ENCODE measurements around the gene FUBP3. TPM values are rescaled to one million over a fixed set of nuclear protein-coding genes. Genes with fewer than 3 reads are reported as not detected.

Gene FUBP3
- total RNA-seq, 1 experiment from 2014 or later, result 78.6 TPM

GRCh38 chr9:130624154-130624553 lies 44.8 kb downstream of the FUBP3 start:
- no CpG with 5 or more reads among the region's 4 CpGs for WGBS (ENCODE audit: extremely low coverage, insufficient read length, low lambda C conversion rate)
- Histone ChIP-seq H4K8ac (replicated peaks; ENCODE audit: insufficient read length, low read depth, low read length) (no peak overlapping the region), H2BK12ac (ENCODE audit: insufficient read length, low read depth, low read length) (no peak overlapping the region), H3K4me1 (ENCODE audit: insufficient read depth, low read length) (no peaks in the 10 kb centered on the region; the same call in 1 of the 2 replicates), H2BK20ac (ENCODE audit: low read depth, low read length, poor library complexity, severe bottlenecking) (no peak overlapping the region), H3K27me3 (ENCODE audit: insufficient read depth, low read length) (no peaks in the 10 kb centered on the region), H3K27ac (ENCODE audit: insufficient read length, low read depth, low read length) (no peak overlapping the region), H3K4me2 (ENCODE audit: insufficient read depth, insufficient read length, low read length) (no peak overlapping the region), H3K79me1 (ENCODE audit: insufficient read depth, low read depth, low read length, poor library complexity, severe bottlenecking) (no peaks in the 10 kb centered on the region), H3K23ac (ENCODE audit: insufficient read length, low read depth, low read length) (no peak overlapping the region), H3K79me2 (ENCODE audit: insufficient read depth, low read length) (no peaks in the 10 kb centered on the region), H3K23me2 (ENCODE audit: insufficient read length, low read depth, low read length, poor library complexity, severe bottlenecking) (no peaks in the 10 kb centered on the region), H3K14ac (ENCODE audit: insufficient read depth, low read length) (no peak overlapping the region), H3T11ph (ENCODE audit: low read length) (no peak overlapping the region), H2AFZ (ENCODE audit: low read length) (no peak overlapping the region), H2BK120ac (ENCODE audit: low read depth, low read length, poor library complexity, severe bottlenecking) (no peak overlapping the region), H3K56ac (ENCODE audit: insufficient read length, low read depth, low read length) (no peak overlapping the region), H3K18ac (ENCODE audit: insufficient read length, low read depth, low read length) (no peak overlapping the region), H4K5ac (ENCODE audit: insufficient read length, low read depth, low read length) (no peak overlapping the region), H4K20me1 (ENCODE audit: control insufficient read depth, insufficient read depth, insufficient read length) (no peaks in the 10 kb centered on the region), H3K4ac (ENCODE audit: low read depth, low read length) (no peak overlapping the region), H3K9me3 (ENCODE audit: control insufficient read depth, low read depth, low read length) (no peaks in the 10 kb centered on the region), H2AK5ac (ENCODE audit: insufficient read length, low read length) (no peak overlapping the region), H2BK15ac (ENCODE audit: low read depth, low read length) (no peak overlapping the region), H3K9ac (ENCODE audit: extremely low read depth, insufficient read length, low read length) (no peak overlapping the region), H4K91ac (ENCODE audit: insufficient read length, low read depth, low read length) (no peak overlapping the region), H2BK5ac (ENCODE audit: insufficient read length, low read length) (no peak overlapping the region)
- Mint-ChIP-seq H3K36me3 (ENCODE audit: insufficient read depth in 1 of 3, low read depth in 3 of 3) (peaks cover 38 to 82% (median 80%) of the 10 kb centered on the region in 3 experiments; a peak in 6 of 7 replicates), H3K4me3 (no peak overlapping the region), H3K4me1 (peaks cover 14 to 19% of the 10 kb centered on the region in 2 experiments), H3K9me3 (no peaks in the 10 kb centered on the region), H3K27me3 (ENCODE audit: low read depth) (no peaks in the 10 kb centered on the region; the same call in 1 of the 2 replicates), H3K27ac (no peak overlapping the region)
- no peak for DNase-seq
- TF ChIP-seq, protein P1, sequence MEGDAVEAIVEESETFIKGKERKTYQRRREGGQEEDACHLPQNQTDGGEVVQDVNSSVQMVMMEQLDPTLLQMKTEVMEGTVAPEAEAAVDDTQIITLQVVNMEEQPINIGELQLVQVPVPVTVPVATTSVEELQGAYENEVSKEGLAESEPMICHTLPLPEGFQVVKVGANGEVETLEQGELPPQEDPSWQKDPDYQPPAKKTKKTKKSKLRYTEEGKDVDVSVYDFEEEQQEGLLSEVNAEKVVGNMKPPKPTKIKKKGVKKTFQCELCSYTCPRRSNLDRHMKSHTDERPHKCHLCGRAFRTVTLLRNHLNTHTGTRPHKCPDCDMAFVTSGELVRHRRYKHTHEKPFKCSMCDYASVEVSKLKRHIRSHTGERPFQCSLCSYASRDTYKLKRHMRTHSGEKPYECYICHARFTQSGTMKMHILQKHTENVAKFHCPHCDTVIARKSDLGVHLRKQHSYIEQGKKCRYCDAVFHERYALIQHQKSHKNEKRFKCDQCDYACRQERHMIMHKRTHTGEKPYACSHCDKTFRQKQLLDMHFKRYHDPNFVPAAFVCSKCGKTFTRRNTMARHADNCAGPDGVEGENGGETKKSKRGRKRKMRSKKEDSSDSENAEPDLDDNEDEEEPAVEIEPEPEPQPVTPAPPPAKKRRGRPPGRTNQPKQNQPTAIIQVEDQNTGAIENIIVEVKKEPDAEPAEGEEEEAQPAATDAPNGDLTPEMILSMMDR (conservative IDR thresholded peaks at IDR 0.05), result peak; percentile 30; the same call in 2 of the 3 replicates

All from H9 (cell line).